ENCODE measurements around the gene POLR2F.
"Not testable (repeated sequence)": the region's sequence is repeated elsewhere in the genome, so short reads cannot be mapped to it uniquely, and the experiment has no call there.

The POLR2F gene

GRCh38 chr22:37925767-37926166, 27.7 kb upstream of the POLR2F start:
- no peak for DNase-seq

GRCh38 chr22:37926358-37926757, 27.1 kb upstream of the POLR2F start:
- DNase-seq: no peak

GRCh38 chr22:37926771-37927636, 26.5 kb upstream of the POLR2F start:
- no peak for DNase-seq

GRCh38 chr22:37927637-37927936, 25.9 kb upstream of the POLR2F start:
- no peak for DNase-seq

GRCh38 chr22:37929390-37929789, 24.1 kb upstream of the POLR2F start:
- no peak for DNase-seq

- no peak for DNase-seq
These were observed 23.1 kb upstream of the POLR2F start for GRCh38 chr22:37930270-37930951.

GRCh38 chr22:37930952-37931440, 22.5 kb upstream of the POLR2F start:
- no peak for DNase-seq

GRCh38 chr22:37931893-37932389, 21.6 kb upstream of the POLR2F start:
- DNase-seq: no peak

GRCh38 chr22:37932401-37932800, 21.1 kb upstream of the POLR2F start:
- no peak for DNase-seq

- no peak for DNase-seq
These were observed 20.5 kb upstream of the POLR2F start for GRCh38 chr22:37932821-37933578.

- DNase-seq: peak; percentile 54 to 69 (median 64)
These were observed 19.7 kb upstream of the POLR2F start for GRCh38 chr22:37933711-37934376.

GRCh38 chr22:37940698-37941376, 12.7 kb upstream of the POLR2F start:
- DNase-seq: no peak

- no peak for DNase-seq
These were observed 11.4 kb upstream of the POLR2F start for GRCh38 chr22:37942133-37942532.

- DNase-seq: no peak
These were observed 10.2 kb upstream of the POLR2F start for GRCh38 chr22:37943136-37943824.

- DNase-seq: no peak
These were observed 9.7 kb upstream of the POLR2F start for GRCh38 chr22:37943825-37944198.

- DNase-seq: not testable (repeated sequence)
These were observed 9.1 kb upstream of the POLR2F start for GRCh38 chr22:37944423-37944822.

- not testable (repeated sequence) for DNase-seq
These were observed 6.2 kb upstream of the POLR2F start for GRCh38 chr22:37947142-37947795.

GRCh38 chr22:37951305-37951704, 2.2 kb upstream of the POLR2F start:
- DNase-seq: no peak

- DNase-seq: not testable (repeated sequence)
These were observed 870 bp upstream of the POLR2F start for GRCh38 chr22:37952629-37953028.

GRCh38 chr22:37953062-37953436, 450 bp upstream of the POLR2F start:
- no peak for DNase-seq

- no peak for DNase-seq
These were observed 1.2 kb downstream of the POLR2F start for GRCh38 chr22:37954686-37955085.

Measured in stimulated activated naive CD4-positive, alpha-beta T cell (primary cell).